Measurements from ENCODE around the gene KRT14. TPM values are rescaled to one million over a fixed set of nuclear protein-coding genes. Genes with fewer than 3 reads are reported as not detected.

The KRT14 gene
- polyA plus RNA-seq, 12 donors = 0.18 to 229 (median 2.1) TPM; not detected in 4

Other genes with a start within 250 kb of the KRT14 start
- gene KRT33A, start 236.1 kb downstream of the KRT14 start, polyA plus RNA-seq (ENCODE audit: insufficient read length in 12 of 12) = not detected
- gene KRT33B, start 217.1 kb downstream of the KRT14 start, polyA plus RNA-seq (ENCODE audit: insufficient read length in 12 of 12) = under 1 TPM in 3 of 12 donors, not detected in 9; 0.13 to 0.15 (median 0.14) TPM
- under 1 TPM in 1 of 12 donors, not detected in 11; 0.33 TPM for gene KRT34, start 204.6 kb downstream of the KRT14 start, polyA plus RNA-seq (ENCODE audit: insufficient read length in 12 of 12)
- gene KRT31, start 189.3 kb downstream of the KRT14 start, polyA plus RNA-seq (ENCODE audit: insufficient read length in 12 of 12) = 1 to 10 TPM in 10 of 12 donors, not detected in 2; 3.5 to 6.3 (median 4.4) TPM
- under 1 TPM in 1 of 12 donors, not detected in 11; 0.29 TPM for gene KRT37, start 162.3 kb downstream of the KRT14 start, polyA plus RNA-seq (ENCODE audit: insufficient read length in 12 of 12)
- not detected for gene KRT38, start 145.9 kb downstream of the KRT14 start, polyA plus RNA-seq (ENCODE audit: insufficient read length in 12 of 12)
- gene KRT32, start 119.5 kb downstream of the KRT14 start, polyA plus RNA-seq (ENCODE audit: insufficient read length in 12 of 12) = under 1 TPM in 1 of 12 donors, not detected in 11; 0.55 TPM
- under 1 TPM in 1 of 12 donors, not detected in 11; 0.11 TPM for gene KRT35, start 105.7 kb downstream of the KRT14 start, polyA plus RNA-seq (ENCODE audit: insufficient read length in 12 of 12)
- gene KRT36, start 97.0 kb downstream of the KRT14 start, polyA plus RNA-seq (ENCODE audit: insufficient read length in 12 of 12) = under 1 TPM in 1 of 12 donors, not detected in 11; 0.23 TPM
- gene KRT13, start 81.3 kb downstream of the KRT14 start, polyA plus RNA-seq (ENCODE audit: insufficient read length in 12 of 12) = 100 to 1,000 TPM in 3 of 12 donors, 1 to 10 TPM in 2, under 1 TPM in 1, not detected in 6; 0.63 to 746 (median 70.1) TPM
- 100 to 1,000 TPM in 1 of 12 donors, 10 to 100 TPM in 2, 1 to 10 TPM in 2, under 1 TPM in 2, not detected in 5; 0.13 to 365 (median 3.4) TPM for gene KRT15, start 68.0 kb downstream of the KRT14 start, polyA plus RNA-seq (ENCODE audit: insufficient read length in 12 of 12)
- 100 to 1,000 TPM in 1 of 12 donors, 10 to 100 TPM in 3, 1 to 10 TPM in 3, under 1 TPM in 4, not detected in 1; 0.34 to 178 (median 1.4) TPM for gene KRT19, start 58.6 kb downstream of the KRT14 start, polyA plus RNA-seq (ENCODE audit: insufficient read length in 12 of 12)
- gene KRT9, start 14.8 kb downstream of the KRT14 start, polyA plus RNA-seq (ENCODE audit: insufficient read length in 12 of 12) = under 1 TPM in 2 of 12 donors, not detected in 10; 0.17 to 0.44 TPM
- gene KRT16, start 25.9 kb upstream of the KRT14 start, polyA plus RNA-seq (ENCODE audit: insufficient read length in 12 of 12) = 1 to 10 TPM in 2 of 12 donors, under 1 TPM in 1, not detected in 9; 0.90 to 3.9 (median 1.5) TPM
- 1,000 to 10,000 TPM in 1 of 12 donors, 100 to 1,000 TPM in 2, 1 to 10 TPM in 2, under 1 TPM in 5, not detected in 2; 0.33 to 1,262 (median 2.2) TPM for gene KRT17, start 37.7 kb upstream of the KRT14 start, polyA plus RNA-seq (ENCODE audit: insufficient read length in 12 of 12)
- gene EIF1, start 102.0 kb upstream of the KRT14 start, polyA plus RNA-seq (ENCODE audit: insufficient read length in 12 of 12) = 100 to 1,000 TPM in 11 of 12 donors, not detected in 1; 538 to 938 (median 792) TPM
- not detected for gene GAST, start 125.4 kb upstream of the KRT14 start, polyA plus RNA-seq (ENCODE audit: insufficient read length in 12 of 12)
- gene HAP1, start 147.7 kb upstream of the KRT14 start, polyA plus RNA-seq (ENCODE audit: insufficient read length in 12 of 12) = under 1 TPM in 9 of 12 donors, not detected in 3; 0.03 to 0.23 (median 0.07) TPM
- 100 to 1,000 TPM in 1 of 12 donors, 10 to 100 TPM in 10, not detected in 1; 22.8 to 204 (median 36.5) TPM for gene JUP, start 199.8 kb upstream of the KRT14 start, polyA plus RNA-seq (ENCODE audit: insufficient read length in 12 of 12)
- 10 to 100 TPM in 11 of 12 donors, not detected in 1; 31.4 to 49.8 (median 35.8) TPM for gene P3H4, start 225.1 kb upstream of the KRT14 start, polyA plus RNA-seq (ENCODE audit: insufficient read length in 12 of 12)
- gene FKBP10, start 226.1 kb upstream of the KRT14 start, polyA plus RNA-seq (ENCODE audit: insufficient read length in 12 of 12) = 100 to 1,000 TPM in 9 of 12 donors, 10 to 100 TPM in 2, not detected in 1; 88.2 to 164 (median 124) TPM
- gene NT5C3B, start 249.3 kb upstream of the KRT14 start, polyA plus RNA-seq (ENCODE audit: insufficient read length in 12 of 12) = 10 to 100 TPM in 11 of 12 donors, not detected in 1; 30.4 to 68.2 (median 44.9) TPM

All from muscle of arm (tissue), 12 donors.